ENCODE results near the gene SLC34A2.

GRCh38 chr4:25637581-25638220 lies 17.9 kb upstream of the SLC34A2 start:
- TF ChIP-seq TAF1 (IDR thresholded peaks at IDR 0.05; ENCODE audit: low read depth, low read length): no peak
- no peak for TF ChIP-seq POU2F2 (IDR thresholded peaks at IDR 0.05; ENCODE audit: low read depth, low read length)
- no peak for TF ChIP-seq POLR2A (IDR thresholded peaks at IDR 0.05; ENCODE audit: low read depth, low read length)
- no peak for TF ChIP-seq POLR2AphosphoS5 (IDR thresholded peaks at IDR 0.05; ENCODE audit: low read depth, low read length)

Data from GM12891 (cell line).